HAP-1 (cell line): Measurements from ENCODE around the gene MEF2C.

Experiments
- DNase-seq, 2 experiments: peaks; one replicate each; pipeline ENCODE4 v3.0.0-alpha.2; 2016 to 2020; ENCODE audit warnings: low spot score in 2 of 2
- H3K27me3 ChIP-seq: fragments of 250-450 bp; sonication (Bioruptor Pico); 2 replicates; pipeline ENCODE4 v1.5.1; 2020; ENCODE audit warnings: low read depth, mild to moderate bottlenecking, moderate library complexity
- H3K36me3 ChIP-seq: fragments of 250-450 bp; sonication (Bioruptor Pico); replicated peaks from 2 replicates; pipeline ENCODE4 v1.5.1; 2020; ENCODE audit warnings: mild to moderate bottlenecking
- H3K4me1 ChIP-seq: fragments of 250-450 bp; sonication (Bioruptor Pico); 2 replicates; pipeline ENCODE4 v1.5.1; 2020; ENCODE audit warnings: mild to moderate bottlenecking
- H3K4me3 ChIP-seq: fragments of 250-450 bp; sonication (Bioruptor Pico); 2 replicates; pipeline ENCODE4 v1.5.1; 2020; ENCODE audit warnings: mild to moderate bottlenecking, moderate library complexity
- H3K9me3 ChIP-seq: fragments of 250-450 bp; sonication (Bioruptor Pico); 2 replicates; pipeline ENCODE4 v1.5.1; 2020; ENCODE audit warnings: mild to moderate bottlenecking, moderate library complexity
- in situ Hi-C: fragments of 300-500 bp; cut with MboI; formaldehyde crosslinking; loops from 3 replicates; pipeline ENCODE4 v1.14.3; 2020; ENCODE audit warnings: low sequenced_read_pairs, inconsistent platforms, mixed read lengths

Gene MEF2C

DNA sequence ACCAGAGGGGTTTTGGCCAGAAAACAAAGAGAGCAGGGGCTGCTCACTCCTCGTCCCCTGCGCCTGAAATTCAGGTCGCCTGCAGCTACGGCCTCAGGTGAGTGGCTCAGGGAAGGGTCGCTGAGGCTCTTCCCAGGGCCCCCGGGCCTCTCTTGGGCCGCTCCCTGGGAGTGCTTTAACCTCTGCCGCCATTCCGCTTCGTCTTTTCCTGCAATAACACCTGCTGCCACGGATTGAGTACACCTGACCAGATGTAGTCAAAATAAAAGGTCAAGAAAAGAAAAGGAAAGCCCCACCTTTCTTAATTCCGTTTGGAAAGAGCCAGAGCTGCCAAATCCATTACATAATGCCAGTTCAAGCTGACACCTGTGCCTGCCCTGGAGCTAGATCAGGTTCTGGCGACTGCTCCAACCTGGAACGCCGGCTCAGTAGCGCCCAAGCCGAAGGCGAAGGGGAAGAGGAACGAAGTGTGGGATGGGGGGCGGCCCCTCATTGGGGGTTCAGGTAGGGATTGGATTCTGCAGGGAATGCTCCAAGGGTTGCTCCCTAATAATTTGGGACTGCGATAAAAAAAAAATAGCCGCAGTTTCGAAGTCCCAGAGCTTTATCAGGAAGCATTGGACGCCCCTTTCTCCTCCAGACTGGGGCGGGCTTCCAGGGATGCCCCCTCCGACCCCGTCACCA, 193.9 kb downstream of the MEF2C start:
- no peak overlapping the region for H3K4me3 ChIP-seq
- H3K9me3 ChIP-seq = peaks cover 3% of the 10 kb centered on the region; the same call in 1 of the 2 replicates
- no peaks in the 10 kb centered on the region for H3K27me3 ChIP-seq
- H3K4me1 ChIP-seq = peaks cover 7% of the 10 kb centered on the region; the same call in 1 of the 2 replicates
- DNase-seq = no peak
- in situ Hi-C loops = no loop called here
- H3K36me3 ChIP-seq = no peaks in the 10 kb centered on the region

DNA sequence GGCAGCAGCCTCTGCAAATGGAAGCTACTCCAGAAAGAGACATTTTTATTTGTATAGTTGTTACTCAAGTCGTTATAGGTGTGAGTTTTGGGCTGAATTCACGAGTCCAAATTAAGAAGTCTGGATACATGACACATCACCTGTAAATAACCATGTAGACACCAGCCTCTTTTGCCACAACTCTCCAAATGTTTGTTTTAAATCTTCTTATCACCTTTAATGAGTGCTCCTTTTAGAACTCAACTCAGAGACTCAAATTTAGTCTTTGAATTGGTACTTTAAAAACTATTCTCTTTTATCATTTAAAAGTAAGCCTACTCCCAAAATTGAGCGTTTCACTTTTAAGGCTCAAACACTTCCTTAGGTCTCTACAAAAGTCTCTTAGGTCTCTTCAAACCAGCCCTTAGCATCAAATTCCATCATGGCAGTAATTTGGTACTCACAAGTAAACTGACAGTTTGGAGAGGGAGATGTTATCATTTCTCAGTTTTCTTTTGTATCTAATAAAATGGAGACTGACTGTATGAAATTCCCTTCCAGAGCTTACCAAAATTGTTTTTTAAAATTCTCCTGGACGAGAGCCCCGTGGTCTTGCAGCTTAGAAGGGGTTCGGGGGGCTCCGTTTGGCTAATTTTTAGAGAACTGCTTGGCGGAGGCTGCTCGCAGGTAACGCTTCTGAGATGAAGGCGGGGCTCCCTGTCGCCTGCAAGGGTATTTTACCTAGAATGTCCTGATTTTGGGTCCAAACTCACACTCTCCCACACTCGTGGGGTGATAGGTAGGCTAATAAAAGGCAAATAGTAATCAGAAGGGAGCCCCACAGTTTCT, 194.6 kb downstream of the MEF2C start:
- peaks cover 7% of the 10 kb centered on the region; the same call in 1 of the 2 replicates for H3K4me1 ChIP-seq
- DNase-seq = no peak
- H3K27me3 ChIP-seq = no peaks in the 10 kb centered on the region
- in situ Hi-C loops = no loop called here
- no peaks in the 10 kb centered on the region for H3K36me3 ChIP-seq
- H3K4me3 ChIP-seq = no peak overlapping the region
- peaks cover 3% of the 10 kb centered on the region; the same call in 1 of the 2 replicates for H3K9me3 ChIP-seq

DNA sequence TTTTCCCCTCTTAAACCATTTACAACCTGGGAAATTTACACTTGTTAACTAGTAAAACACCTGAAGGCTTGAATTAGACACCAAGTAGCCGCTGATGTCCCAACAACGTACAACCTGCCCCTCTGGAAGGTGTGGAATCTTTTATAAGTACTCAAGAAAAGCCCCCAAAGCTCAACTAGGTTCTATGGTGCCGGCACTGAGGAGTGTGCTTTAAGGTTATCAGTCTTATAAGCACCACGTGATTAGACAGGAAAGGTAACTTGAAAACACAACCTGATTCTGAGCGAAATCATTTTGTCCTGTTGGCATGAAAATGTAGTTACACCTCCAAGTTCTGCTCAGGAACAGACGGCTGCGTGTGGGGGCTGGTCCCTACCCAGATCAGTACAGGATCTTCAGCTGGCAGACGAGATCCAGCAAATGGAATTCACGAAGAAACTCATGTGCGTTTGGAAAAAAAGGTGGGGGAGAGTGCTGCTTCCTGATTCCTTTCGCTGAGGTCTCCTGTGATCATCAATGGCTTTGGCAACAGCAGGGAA, 195.5 kb downstream of the MEF2C start:
- in situ Hi-C loops = no loop called here
- no peaks in the 10 kb centered on the region for H3K27me3 ChIP-seq
- DNase-seq = no peak
- H3K4me3 ChIP-seq = no peak overlapping the region
- H3K9me3 ChIP-seq = peaks cover 3% of the 10 kb centered on the region; the same call in 1 of the 2 replicates
- H3K36me3 ChIP-seq = no peaks in the 10 kb centered on the region
- peaks cover 10% of the 10 kb centered on the region; the same call in 1 of the 2 replicates for H3K4me1 ChIP-seq

DNA sequence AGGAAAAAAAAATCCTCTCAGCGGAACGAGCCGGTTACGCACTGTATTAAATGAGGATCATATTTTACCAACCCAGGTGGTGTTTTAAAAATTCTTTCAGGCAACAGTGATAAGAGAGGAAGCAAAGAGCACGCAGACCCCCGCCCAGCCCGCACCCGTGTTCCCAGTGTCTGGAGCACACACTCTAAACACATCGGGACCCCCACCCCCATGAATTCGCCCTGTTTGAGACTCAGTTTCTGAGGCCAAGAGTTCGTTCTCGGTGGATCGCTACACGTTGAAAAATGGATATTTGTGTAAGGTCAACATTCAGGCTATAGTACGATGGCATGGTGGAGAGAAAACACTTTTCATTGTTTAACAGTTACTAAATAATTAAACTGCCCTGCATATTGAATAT, 196.3 kb downstream of the MEF2C start:
- peaks cover 3% of the 10 kb centered on the region; the same call in 1 of the 2 replicates for H3K9me3 ChIP-seq
- DNase-seq = no peak
- H3K27me3 ChIP-seq = no peaks in the 10 kb centered on the region
- no peaks in the 10 kb centered on the region for H3K36me3 ChIP-seq
- H3K4me1 ChIP-seq = peaks cover 10% of the 10 kb centered on the region; the same call in 1 of the 2 replicates
- no peak overlapping the region for H3K4me3 ChIP-seq
- in situ Hi-C loops = no loop called here

DNA sequence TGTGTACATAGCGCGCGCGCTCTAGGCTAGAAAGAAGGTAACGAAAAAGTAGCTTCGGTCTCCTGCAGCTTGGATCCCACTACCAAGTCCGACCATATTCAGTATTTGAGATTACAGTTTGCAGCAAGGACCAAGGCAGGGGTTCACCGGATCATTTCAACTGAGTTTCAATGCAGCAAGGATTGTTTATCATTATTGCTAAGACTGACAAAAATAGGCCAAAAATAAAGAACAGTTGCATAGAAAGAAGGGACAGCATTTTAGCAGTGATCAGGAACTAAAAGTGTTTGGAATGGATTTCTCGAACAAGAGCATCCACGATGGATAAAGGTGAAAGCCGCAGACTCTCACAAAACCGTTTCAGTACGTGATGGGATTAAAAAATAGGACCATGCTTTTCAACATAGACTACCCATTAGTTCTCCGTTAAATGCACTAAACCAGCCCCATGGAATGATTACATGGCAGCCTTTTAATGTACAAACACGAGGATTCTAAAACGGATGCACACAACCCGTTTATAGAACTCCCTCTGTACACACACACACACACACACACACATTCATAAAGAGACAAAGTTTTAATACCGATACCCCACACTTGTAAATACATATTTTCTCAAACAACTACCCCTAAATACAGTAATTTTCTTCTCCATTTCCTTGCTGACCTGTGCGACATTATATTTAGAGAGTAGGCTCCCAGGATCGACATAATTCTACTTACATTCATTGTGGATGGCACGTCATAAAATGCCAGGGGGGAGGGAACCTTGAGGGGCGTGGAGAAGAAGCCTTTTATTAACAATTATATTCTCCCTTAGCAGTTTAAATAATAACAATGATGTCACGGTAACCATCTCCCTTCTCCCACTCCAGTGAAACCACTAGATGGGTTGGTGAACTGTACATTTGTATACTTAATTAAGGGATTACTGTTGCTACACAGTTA, 197.1 kb downstream of the MEF2C start:
- Histone ChIP-seq H3K4me3 (peak overlapping the region; percentile 45), H3K4me1 (peaks cover 6% of the 10 kb centered on the region), H3K9me3 (peaks cover 3% of the 10 kb centered on the region; the same call in 1 of the 2 replicates), H3K36me3 (no peaks in the 10 kb centered on the region), H3K27me3 (no peaks in the 10 kb centered on the region)
- DNase-seq = no peak
- in situ Hi-C loops = no loop called here

DNA sequence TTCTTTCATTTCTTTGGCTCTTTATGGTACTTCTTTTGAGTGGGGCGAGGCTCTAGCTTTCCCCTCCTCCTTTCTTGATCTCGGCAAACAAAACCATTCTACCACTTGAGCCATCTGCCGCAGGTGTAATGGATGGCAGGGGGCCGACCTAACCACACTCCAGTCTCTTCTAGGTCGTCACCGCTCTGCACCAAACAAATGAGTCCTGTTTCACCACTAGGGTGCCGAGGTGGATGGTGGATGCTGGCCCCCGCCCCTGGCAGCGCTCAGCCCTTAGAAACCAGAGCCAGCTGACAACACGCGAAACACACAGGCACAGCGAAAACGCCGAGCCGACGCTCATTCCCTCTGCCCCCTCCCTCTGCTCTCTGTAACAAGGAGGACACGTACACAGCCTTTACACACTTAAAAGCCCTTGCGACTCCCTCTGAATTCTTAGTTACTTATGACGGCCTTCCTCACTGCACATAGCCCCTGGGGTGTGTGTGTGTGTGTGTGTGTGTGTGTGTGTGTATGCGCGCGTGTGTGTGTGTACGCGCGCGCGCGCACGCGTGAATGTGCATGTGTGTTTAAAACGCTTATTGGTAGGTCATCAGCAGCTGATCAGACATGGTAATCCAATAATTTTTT, 199.4 kb downstream of the MEF2C start:
- Histone ChIP-seq H3K4me1 (peaks cover 13% of the 10 kb centered on the region), H3K9me3 (no peaks in the 10 kb centered on the region), H3K4me3 (peak overlapping the region; percentile 45), H3K27me3 (no peaks in the 10 kb centered on the region), H3K36me3 (no peaks in the 10 kb centered on the region)
- in situ Hi-C loops = loop anchor here (5.0 kb wide), 1 partner anchor 901 kb away; no protein-coding TSS in a partner anchor
- DNase-seq = peak; percentile 78 to 86

DNA sequence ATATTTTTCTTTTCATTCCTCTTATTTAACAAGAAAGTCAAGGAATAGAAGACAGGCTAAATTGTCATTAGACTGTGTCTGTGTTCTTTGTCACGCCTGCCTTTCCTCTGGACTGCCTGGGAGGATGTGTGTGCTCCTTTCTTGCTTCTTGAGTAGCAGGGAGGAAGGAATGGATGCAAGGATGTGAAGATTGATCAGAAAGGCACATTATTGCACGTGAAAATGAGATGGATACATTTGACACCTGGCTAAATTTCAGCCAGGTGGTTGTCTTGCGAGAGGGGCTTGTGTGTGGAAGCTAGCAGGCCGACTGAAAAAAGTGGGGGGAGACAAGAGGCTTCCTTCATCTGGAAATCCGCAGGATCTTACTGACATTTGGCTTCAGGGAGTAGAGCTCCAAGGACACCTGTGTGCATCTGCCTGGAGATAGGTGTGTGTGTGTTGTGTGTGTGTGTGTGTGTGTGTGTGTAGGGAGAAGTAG, 200.1 kb downstream of the MEF2C start:
- no peaks in the 10 kb centered on the region for H3K27me3 ChIP-seq
- H3K4me3 ChIP-seq = peak overlapping the region; percentile 45
- in situ Hi-C loops = loop anchor here (5.0 kb wide), 1 partner anchor 901 kb away; no protein-coding TSS in a partner anchor
- no peaks in the 10 kb centered on the region for H3K36me3 ChIP-seq
- no peaks in the 10 kb centered on the region for H3K9me3 ChIP-seq
- H3K4me1 ChIP-seq = peaks cover 10% of the 10 kb centered on the region
- DNase-seq = no peak

DNA sequence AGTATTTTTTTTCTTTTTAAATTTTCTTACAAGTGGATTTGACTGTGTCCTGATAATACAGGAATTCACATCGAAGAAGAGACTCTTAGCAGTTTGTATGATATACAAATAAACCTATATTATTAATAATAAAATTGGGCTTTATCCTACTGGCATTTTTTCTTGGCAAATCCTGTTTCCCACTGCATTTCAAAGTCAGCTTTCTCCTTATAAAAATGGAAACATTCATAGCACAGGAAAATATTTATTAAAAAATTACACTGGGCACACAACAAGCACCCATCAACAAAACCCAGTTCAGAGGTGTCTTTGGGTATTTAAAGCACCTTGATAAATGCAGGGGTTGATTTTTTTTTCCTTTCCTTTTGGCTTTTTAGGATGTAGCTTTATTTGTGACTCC, 200.9 kb downstream of the MEF2C start:
- in situ Hi-C loops = loop anchor here (5.0 kb wide), 1 partner anchor 900 kb away; no protein-coding TSS in a partner anchor
- Histone ChIP-seq H3K4me1 (peaks cover 10% of the 10 kb centered on the region), H3K4me3 (no peak overlapping the region), H3K36me3 (no peaks in the 10 kb centered on the region), H3K27me3 (no peaks in the 10 kb centered on the region), H3K9me3 (no peaks in the 10 kb centered on the region)
- no peak for DNase-seq

DNA sequence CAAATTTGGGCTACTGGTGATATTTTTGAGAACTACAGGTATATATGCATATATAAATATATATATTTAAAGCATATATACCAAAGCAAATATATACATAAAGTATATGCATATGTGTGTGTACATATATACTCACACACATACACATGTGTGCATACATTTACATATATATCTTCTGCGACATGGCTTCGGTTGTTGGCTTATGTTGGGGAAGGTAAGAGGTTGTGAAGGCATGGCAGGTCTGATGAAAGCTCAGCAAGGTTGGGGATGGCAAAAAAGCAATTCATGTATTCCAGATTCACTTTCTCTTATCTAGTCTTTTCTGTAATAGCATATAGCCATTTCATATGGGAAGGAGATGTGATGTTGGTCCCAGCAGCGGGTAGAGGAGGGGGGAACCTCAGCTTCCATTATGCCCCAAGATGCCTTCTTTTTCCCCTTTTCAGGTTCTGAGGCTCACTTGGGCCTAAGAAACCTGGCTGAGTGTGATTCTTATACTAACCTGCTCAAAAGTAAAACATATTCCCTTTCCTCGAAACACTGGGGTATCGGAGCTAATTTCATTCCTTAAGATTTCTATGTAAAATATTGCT, 201.7 kb downstream of the MEF2C start:
- Histone ChIP-seq H3K9me3 (no peaks in the 10 kb centered on the region), H3K4me3 (no peak overlapping the region), H3K36me3 (no peaks in the 10 kb centered on the region), H3K4me1 (peaks cover 10% of the 10 kb centered on the region), H3K27me3 (no peaks in the 10 kb centered on the region)
- in situ Hi-C loops = loop anchor here (5.0 kb wide), 1 partner anchor 899 kb away; no protein-coding TSS in a partner anchor
- DNase-seq = no peak

DNA sequence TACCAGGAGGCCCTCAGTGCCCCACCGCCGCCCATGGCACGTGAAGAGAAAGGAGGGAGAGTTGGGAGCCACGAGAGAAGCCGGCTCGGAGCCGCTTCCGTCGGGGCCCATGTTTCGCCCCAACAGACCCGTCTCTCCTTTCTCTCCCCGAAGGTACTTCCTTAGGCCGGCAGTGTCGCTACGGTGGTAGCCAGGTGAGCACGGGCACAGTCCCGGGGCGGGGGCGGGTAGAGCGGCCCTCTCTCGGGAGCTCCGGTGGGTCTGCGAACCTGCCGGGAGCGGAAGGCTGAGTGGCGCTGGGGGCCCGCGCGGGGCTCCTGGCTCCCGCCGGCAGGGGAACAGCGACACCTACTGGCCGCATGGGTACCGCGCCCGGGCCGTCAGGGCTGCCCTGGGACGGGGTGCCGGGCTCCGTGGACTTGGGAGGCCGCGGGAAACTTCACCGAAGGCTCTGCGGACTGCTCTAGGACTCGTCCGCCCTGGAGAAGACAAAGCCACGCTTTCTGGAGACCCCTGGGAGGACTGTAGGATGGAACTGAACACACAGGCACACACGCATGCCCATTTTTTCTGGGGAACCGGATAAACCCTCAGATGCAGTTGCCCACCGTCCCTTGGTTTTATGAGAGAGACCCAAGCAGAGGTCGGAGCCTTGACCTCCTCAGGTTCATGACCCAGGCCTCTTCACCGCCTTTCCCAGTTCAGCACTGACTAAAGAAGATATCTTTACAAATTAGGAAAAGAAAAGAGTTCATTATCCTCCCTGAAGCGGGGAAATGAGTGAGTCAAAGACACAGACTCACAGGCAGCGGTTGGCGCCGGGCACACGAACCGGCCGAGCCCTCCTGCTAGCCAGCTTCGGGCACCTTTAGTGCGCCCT, 202.5 kb downstream of the MEF2C start:
- H3K4me3 ChIP-seq = peak overlapping the region; percentile 48

DNA sequence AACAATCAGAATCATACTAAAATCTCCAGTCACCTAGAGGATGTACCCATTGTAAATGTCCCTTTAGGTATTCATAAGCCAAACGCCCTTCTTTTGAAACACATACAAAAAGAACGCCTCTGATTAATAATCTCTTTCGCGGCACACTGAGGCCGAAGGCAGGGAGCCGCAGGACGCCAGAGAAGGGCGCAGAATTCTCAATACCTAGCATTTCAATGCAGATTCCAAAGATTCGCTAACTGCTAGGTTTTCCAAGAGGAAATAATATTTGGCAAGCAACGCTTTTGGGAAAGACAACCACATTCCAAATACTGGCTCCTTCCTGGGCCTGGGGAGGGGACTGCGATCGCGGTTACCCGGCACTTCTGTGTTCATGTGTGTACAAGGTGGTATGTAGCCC, 203.3 kb downstream of the MEF2C start:
- Histone ChIP-seq H3K4me3 (peak overlapping the region; percentile 48), H3K4me1 (peaks cover 10% of the 10 kb centered on the region), H3K36me3 (no peaks in the 10 kb centered on the region), H3K27me3 (no peaks in the 10 kb centered on the region), H3K9me3 (no peaks in the 10 kb centered on the region)
- in situ Hi-C loops = loop anchor here (5.0 to 10.0 kb wide), 7 partner anchors 135 to 1265 kb away; partner anchors contain the start of genes CCNH and TMEM161B
- peak; percentile 47 to 76 for DNase-seq

More for the DNA sequence above, 202.5 kb downstream of the MEF2C start:
- no peaks in the 10 kb centered on the region for H3K9me3 ChIP-seq
- no peaks in the 10 kb centered on the region for H3K36me3 ChIP-seq
- in situ Hi-C loops = loop anchor here (5.0 kb wide), 1 partner anchor 898 kb away; no protein-coding TSS in a partner anchor
- H3K4me1 ChIP-seq = peaks cover 10% of the 10 kb centered on the region
- H3K27me3 ChIP-seq = no peaks in the 10 kb centered on the region
- DNase-seq = peak; percentile 76 to 93
